Upper lobe of right lung (tissue), 1 donor: ENCODE data around the gene PELI1. TPM values are rescaled to one million over a fixed set of nuclear protein-coding genes. Genes with fewer than 3 reads are reported as not detected.

Experiments
- ATAC-seq: fragments of 200-7000 bp; cut with Tn5 transposase; one replicate; pipeline ENCODE4 v1.9.1; 2020; ENCODE audit warnings: mild to moderate bottlenecking, moderate library complexity
- DNase-seq: peaks from one replicate; pipeline ENCODE4 v3.0.0-alpha.2; 2020
- H3K27ac ChIP-seq: fragments of 200-600 bp; one replicate; pipeline ENCODE4 v1.8.0; 2022
- H3K27me3 ChIP-seq: fragments of 200-600 bp; one replicate; pipeline ENCODE4 v1.8.0; 2022; ENCODE audit warnings: mild to moderate bottlenecking
- H3K36me3 ChIP-seq: fragments of 200-600 bp; one replicate; pipeline ENCODE4 v1.8.0; 2022
- H3K4me1 ChIP-seq: fragments of 200-600 bp; one replicate; pipeline ENCODE4 v1.8.0; 2022
- H3K4me3 ChIP-seq: fragments of 200-600 bp; one replicate; pipeline ENCODE4 v1.8.0; 2022; ENCODE audit warnings: mild to moderate bottlenecking
- H3K9me3 ChIP-seq: fragments of 200-600 bp; one replicate; pipeline ENCODE4 v1.8.0; 2022
- CTCF ChIP-seq: fragments of 200-600 bp; IDR thresholded peaks from one replicate; pipeline ENCODE4 v1.8.0; 2022; ENCODE audit warnings: antibody characterized with exemption
- intact Hi-C: fragments of 100-400 bp; cut with DNase I; formaldehyde crosslinking; loops from one replicate; pipeline ENCODE4 v1.11.0; 2022
- total RNA-seq: library from RNA; stranded (reverse); fragmentation: NEBNext Ultra II Directional; extraction: Animal tissue kit (Norgen Biotek cat#: 25700); gene quantifications from one replicate; pipeline ENCODE4 v1.2.1, GENCODE V29; 2021
- donor health status: DM: no; HTN: yes; CAD: no; lungs with severe emphysema.

Gene PELI1
- total RNA-seq, 1 donor from 2014 or later: 35.8 TPM

GRCh38 chr2:64120008-64120407 lies 24.2 kb downstream of the PELI1 start:
- intact Hi-C loops: no loop called here

GRCh38 chr2:64119369-64119768 lies 24.9 kb downstream of the PELI1 start:
- H3K9me3 ChIP-seq: no peaks in the 10 kb centered on the region
- H3K4me3 ChIP-seq: no peak overlapping the region
- H3K27ac ChIP-seq: peak overlapping the region; percentile 30
- DNase-seq (no peak), ATAC-seq (peak; percentile 89)
- no peaks in the 10 kb centered on the region for H3K36me3 ChIP-seq
- no peak for TF ChIP-seq CTCF
- H3K4me1 ChIP-seq: peaks cover 53% of the 10 kb centered on the region
- H3K27me3 ChIP-seq: no peaks in the 10 kb centered on the region
- intact Hi-C loops: no loop called here

More at GRCh38 chr2:64120008-64120407, 24.2 kb downstream of the PELI1 start:
- H3K9me3 ChIP-seq: no peaks in the 10 kb centered on the region
- DNase-seq (no peak), ATAC-seq (no peak)
- H3K4me1 ChIP-seq: peaks cover 50% of the 10 kb centered on the region
- no peaks in the 10 kb centered on the region for H3K27me3 ChIP-seq
- TF ChIP-seq CTCF: no peak
- peak overlapping the region; percentile 30 for H3K27ac ChIP-seq
- no peaks in the 10 kb centered on the region for H3K36me3 ChIP-seq
- H3K4me3 ChIP-seq: no peak overlapping the region

- no peak for DNase-seq
- Histone ChIP-seq H3K27me3 (no peaks in the 10 kb centered on the region), H3K27ac (peak overlapping the region; percentile 51), H3K36me3 (no peaks in the 10 kb centered on the region), H3K9me3 (no peaks in the 10 kb centered on the region), H3K4me3 (no peak overlapping the region), H3K4me1 (peaks cover 82% of the 10 kb centered on the region)
- no peak for TF ChIP-seq CTCF
- intact Hi-C loops: no loop called here
- peak; percentile 49 for ATAC-seq
Observed at GRCh38 chr2:64115808-64116598, 28.2 kb downstream of the PELI1 start.

- Histone ChIP-seq H3K9me3 (no peaks in the 10 kb centered on the region), H3K27ac (peak overlapping the region; percentile 40), H3K36me3 (no peaks in the 10 kb centered on the region), H3K27me3 (no peaks in the 10 kb centered on the region), H3K4me3 (no peak overlapping the region), H3K4me1 (peaks cover 75% of the 10 kb centered on the region)
- intact Hi-C loops: no loop called here
- ATAC-seq (no peak), DNase-seq (no peak)
- no peak for TF ChIP-seq CTCF
Observed at GRCh38 chr2:64114912-64115277, 29.3 kb downstream of the PELI1 start.

- no peak overlapping the region for H3K4me3 ChIP-seq
- DNase-seq (no peak), ATAC-seq (peak; percentile 24)
- peaks cover 69% of the 10 kb centered on the region for H3K4me1 ChIP-seq
- H3K27ac ChIP-seq: peak overlapping the region; percentile 38
- no peaks in the 10 kb centered on the region for H3K9me3 ChIP-seq
- intact Hi-C loops: no loop called here
- no peaks in the 10 kb centered on the region for H3K36me3 ChIP-seq
- no peak for TF ChIP-seq CTCF
- H3K27me3 ChIP-seq: no peaks in the 10 kb centered on the region
Observed at GRCh38 chr2:64114063-64114911, 29.9 kb downstream of the PELI1 start.
